Tibial artery (tissue), 4 donors: ENCODE measurements around the gene GPR27.

ENCODE experiments used
- DNase-seq, 2 donors: peaks; one replicate each; pipeline ENCODE4 v3.0.0-alpha.2; 2019
- H3K27ac ChIP-seq, 2 donors: fragments of 200-600 bp; sonication (generic) in 1 of 2; 1 replicate in 1 of 2; 2 replicates in 1 of 2; pipeline ENCODE4 v1.5.1; 2018 to 2019; ENCODE audit warnings: mild to moderate bottlenecking in 1 of 2
- H3K27me3 ChIP-seq, 2 donors: fragments of 200-600 bp; sonication (generic) in 1 of 2; one replicate each; pipeline versions ENCODE4 v1.5.1 to v1.6.0; 2016 to 2019
- H3K36me3 ChIP-seq, 3 donors: fragments of 200-600 bp; sonication (generic) in 2 of 3; one replicate each; pipeline ENCODE4 v1.5.1; 2016 to 2019; ENCODE audit warnings: mild to moderate bottlenecking in 2 of 3
- H3K4me1 ChIP-seq, 4 donors: fragments of 200-600 bp; sonication (generic) in 2 of 4; 1 replicate in 3 of 4; 2 replicates in 1 of 4; pipeline ENCODE4 v1.5.1; 2016 to 2019
- H3K4me3 ChIP-seq, 2 donors: fragments of 200-600 bp; sonication (generic) in 1 of 2; 1 replicate in 1 of 2; 2 replicates in 1 of 2; pipeline ENCODE4 v1.5.1; 2018 to 2019; ENCODE audit warnings: mild to moderate bottlenecking in 2 of 2
- H3K9me3 ChIP-seq, 3 donors: fragments of 200-600 bp; sonication (generic) in 1 of 3; one replicate each; pipeline ENCODE4 v1.5.1; 2016 to 2019
- intact Hi-C: fragments of 100-400 bp; cut with DNase I; formaldehyde crosslinking; loops from one replicate; pipeline ENCODE4 v1.15.0; 2023; ENCODE audit warnings: low total_unique reads
- TF ChIP-seq, protein P1 (sequence below), 2 experiments: fragments of 200-600 bp in 1 of 2; fragments of 450-650 bp in 1 of 2; IDR thresholded peaks; one replicate each; pipeline ENCODE4 v1.5.1; 2017 to 2019; ENCODE audit warnings: antibody characterized with exemption in 2 of 2, mild to moderate bottlenecking in 1 of 2, moderate library complexity in 1 of 2

The GPR27 gene

DNA sequence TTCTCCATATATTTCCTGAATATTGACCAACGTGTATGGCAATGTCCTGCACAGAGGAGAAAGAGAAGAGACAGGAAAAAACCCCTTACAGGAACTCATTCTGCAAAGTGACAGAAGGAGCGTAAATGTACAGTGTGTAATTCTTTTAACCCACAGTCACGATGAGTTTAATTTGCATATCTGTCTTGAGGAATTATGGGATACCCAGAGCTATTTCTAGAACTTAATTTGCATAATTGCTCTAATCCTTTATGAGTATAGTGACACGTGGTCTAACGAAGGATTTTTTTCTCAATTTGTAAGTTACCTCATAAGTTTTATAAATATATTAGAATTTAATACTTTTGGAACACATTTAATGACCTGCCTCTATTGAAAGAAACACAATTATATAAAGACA is 9.8 kb downstream of the GPR27 start:
- no peak for DNase-seq
- intact Hi-C loops: no loop called here
- Histone ChIP-seq H3K4me1 (no peaks in the 10 kb centered on the region), H3K4me3 (no peak overlapping the region), H3K9me3 (no peaks in the 10 kb centered on the region), H3K36me3 (no peaks in the 10 kb centered on the region), H3K27ac (no peak overlapping the region), H3K27me3 (peaks cover 0 to 33% of the 10 kb centered on the region in 2 donors)
- TF ChIP-seq, protein P1, sequence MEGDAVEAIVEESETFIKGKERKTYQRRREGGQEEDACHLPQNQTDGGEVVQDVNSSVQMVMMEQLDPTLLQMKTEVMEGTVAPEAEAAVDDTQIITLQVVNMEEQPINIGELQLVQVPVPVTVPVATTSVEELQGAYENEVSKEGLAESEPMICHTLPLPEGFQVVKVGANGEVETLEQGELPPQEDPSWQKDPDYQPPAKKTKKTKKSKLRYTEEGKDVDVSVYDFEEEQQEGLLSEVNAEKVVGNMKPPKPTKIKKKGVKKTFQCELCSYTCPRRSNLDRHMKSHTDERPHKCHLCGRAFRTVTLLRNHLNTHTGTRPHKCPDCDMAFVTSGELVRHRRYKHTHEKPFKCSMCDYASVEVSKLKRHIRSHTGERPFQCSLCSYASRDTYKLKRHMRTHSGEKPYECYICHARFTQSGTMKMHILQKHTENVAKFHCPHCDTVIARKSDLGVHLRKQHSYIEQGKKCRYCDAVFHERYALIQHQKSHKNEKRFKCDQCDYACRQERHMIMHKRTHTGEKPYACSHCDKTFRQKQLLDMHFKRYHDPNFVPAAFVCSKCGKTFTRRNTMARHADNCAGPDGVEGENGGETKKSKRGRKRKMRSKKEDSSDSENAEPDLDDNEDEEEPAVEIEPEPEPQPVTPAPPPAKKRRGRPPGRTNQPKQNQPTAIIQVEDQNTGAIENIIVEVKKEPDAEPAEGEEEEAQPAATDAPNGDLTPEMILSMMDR (IDR thresholded peaks at IDR 0.05): no peak

DNA sequence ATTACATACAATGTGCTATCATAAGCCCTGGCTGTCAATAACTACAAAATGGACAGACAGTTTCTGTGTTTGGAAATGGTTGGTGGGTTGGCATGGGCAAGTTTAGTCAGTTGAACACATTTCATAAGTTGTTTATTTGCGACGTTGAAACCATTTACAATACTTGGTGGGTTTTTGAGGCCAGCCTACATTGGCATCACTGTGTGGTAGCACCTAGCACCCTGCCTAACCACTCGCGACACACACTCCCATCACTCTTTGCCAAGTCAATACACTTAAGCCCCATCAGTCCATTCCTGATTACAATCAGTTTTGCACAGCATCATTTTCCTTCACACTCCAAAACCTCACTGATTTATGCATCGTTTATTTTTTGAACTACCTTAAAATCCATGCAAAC is 17.5 kb downstream of the GPR27 start:
- Histone ChIP-seq H3K4me1 (no peaks in the 10 kb centered on the region), H3K9me3 (no peaks in the 10 kb centered on the region), H3K27me3 (peaks cover 0 to 38% of the 10 kb centered on the region in 2 donors), H3K36me3 (no peaks in the 10 kb centered on the region), H3K4me3 (no peak overlapping the region), H3K27ac (no peak overlapping the region)
- DNase-seq: no peak
- TF ChIP-seq, protein P1 (IDR thresholded peaks at IDR 0.05): no peak
- intact Hi-C loops: no loop called here

DNA sequence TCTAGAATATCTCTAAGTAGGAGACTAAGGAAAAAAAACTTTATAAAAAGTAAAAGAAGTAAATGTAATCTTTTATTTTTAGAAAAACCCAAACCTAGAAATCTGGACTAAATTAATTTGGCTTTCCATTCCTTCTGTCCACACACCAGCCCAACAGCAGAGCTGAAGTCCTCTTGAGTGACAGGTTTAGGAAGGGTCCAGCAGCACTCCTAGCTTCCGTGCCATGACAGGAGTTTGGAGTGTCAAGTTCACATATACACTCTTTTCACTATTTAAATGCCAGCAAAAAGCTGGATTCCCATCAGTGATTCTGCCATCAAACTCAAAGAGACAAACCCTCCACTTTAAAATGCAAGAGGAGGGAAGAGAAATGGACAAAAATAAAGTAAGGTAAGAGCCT is 18.2 kb downstream of the GPR27 start:
- Histone ChIP-seq H3K27me3 (peaks cover 0 to 44% of the 10 kb centered on the region in 2 donors), H3K27ac (no peak overlapping the region), H3K4me3 (no peak overlapping the region), H3K4me1 (no peaks in the 10 kb centered on the region), H3K9me3 (no peaks in the 10 kb centered on the region), H3K36me3 (no peaks in the 10 kb centered on the region)
- intact Hi-C loops: no loop called here
- DNase-seq: no peak
- TF ChIP-seq, protein P1 (IDR thresholded peaks at IDR 0.05): no peak

DNA sequence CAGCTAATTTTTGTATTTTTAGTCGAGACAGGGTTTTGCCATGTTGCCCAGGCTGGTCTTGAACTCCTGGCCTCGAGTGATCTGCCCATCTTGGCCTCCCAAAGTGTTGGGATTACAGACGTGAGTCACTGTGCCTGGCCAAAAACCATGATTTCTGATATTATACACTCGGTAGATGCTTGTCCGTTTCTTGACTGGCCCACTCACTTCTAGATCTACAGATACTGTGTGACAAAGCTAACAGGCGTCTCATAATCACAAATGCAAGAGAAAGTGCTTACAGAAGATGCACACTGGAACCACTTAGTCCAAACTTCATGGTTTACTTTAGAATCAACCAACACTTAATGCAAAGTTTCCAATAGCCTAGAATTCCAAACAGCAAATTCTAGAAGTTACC is 22.9 kb downstream of the GPR27 start:
- no peaks in the 10 kb centered on the region for H3K9me3 ChIP-seq

DNA sequence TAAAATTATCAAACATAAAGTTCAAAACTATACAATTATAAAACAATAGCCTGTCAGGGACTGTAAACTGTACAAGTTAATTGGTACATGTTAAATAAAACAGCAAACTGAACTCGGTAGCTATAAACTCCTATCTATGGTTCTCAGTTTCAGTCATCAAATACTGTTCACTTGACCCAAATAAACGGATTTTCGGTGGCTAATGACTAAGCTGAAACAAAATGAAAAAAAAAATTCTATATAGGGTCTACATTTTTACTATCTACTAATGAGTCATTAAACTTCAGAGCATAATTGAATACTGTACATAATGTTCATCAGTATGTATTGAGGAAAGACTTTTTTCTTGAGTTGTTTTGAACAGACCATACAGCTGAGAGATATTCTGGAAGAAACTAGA is 24.7 kb downstream of the GPR27 start:
- peaks cover 0 to 64% of the 10 kb centered on the region in 2 donors for H3K27me3 ChIP-seq
- no peaks in the 10 kb centered on the region for H3K9me3 ChIP-seq
- no peak overlapping the region for H3K4me3 ChIP-seq
- intact Hi-C loops: loop anchor here (5.0 kb wide), 1 partner anchor 949 kb away; no protein-coding TSS in a partner anchor
- no peaks in the 10 kb centered on the region for H3K4me1 ChIP-seq
- TF ChIP-seq, protein P1 (IDR thresholded peaks at IDR 0.05): no peak
- H3K36me3 ChIP-seq: no peaks in the 10 kb centered on the region
- no peak for DNase-seq
- H3K27ac ChIP-seq: no peak overlapping the region

More for the DNA sequence above, 22.9 kb downstream of the GPR27 start:
- Histone ChIP-seq H3K27ac (no peak overlapping the region), H3K4me1 (no peaks in the 10 kb centered on the region), H3K4me3 (no peak overlapping the region), H3K36me3 (no peaks in the 10 kb centered on the region), H3K27me3 (peaks cover 0 to 56% of the 10 kb centered on the region in 2 donors)
- intact Hi-C loops: loop anchor here (5.0 kb wide), 1 partner anchor 951 kb away; no protein-coding TSS in a partner anchor
- TF ChIP-seq, protein P1 (IDR thresholded peaks at IDR 0.05): no peak
- no peak for DNase-seq
